Measurements from ENCODE around the gene IL18R1. TPM values are rescaled to one million over a fixed set of nuclear protein-coding genes. Genes with fewer than 3 reads are reported as not detected.

The IL18R1 gene
- total and polyA plus RNA-seq, 2 experiments from 2014 or later = 1.5 to 2.1 TPM

DNA sequence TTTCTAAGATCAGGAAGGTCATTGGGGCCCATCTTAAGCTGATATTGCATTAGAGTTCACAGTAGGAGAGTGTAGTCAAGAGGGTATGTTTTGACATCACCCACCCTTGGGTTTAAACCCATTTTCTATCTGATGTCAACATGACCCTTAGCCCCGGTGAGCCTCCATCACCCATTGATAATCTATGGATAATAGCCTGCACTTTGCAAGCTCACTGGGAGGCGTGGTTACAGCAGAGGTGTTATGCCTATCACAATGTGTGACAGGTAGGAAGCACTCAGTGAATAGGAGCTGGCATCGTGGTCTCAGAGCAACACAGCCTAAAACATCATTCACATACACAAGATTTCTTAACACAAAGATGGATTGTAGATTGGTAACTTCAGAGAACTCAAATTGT, 88.6 kb downstream of the IL18R1 start:
- 66 to 77% methylated on average over 3 of the region's 3 CpGs for WGBS, 2 experiments (ENCODE audit: low coverage in 1 of 2, low lambda C conversion rate in 2 of 2, missing lambda C conversion rate in 2 of 2)

DNA sequence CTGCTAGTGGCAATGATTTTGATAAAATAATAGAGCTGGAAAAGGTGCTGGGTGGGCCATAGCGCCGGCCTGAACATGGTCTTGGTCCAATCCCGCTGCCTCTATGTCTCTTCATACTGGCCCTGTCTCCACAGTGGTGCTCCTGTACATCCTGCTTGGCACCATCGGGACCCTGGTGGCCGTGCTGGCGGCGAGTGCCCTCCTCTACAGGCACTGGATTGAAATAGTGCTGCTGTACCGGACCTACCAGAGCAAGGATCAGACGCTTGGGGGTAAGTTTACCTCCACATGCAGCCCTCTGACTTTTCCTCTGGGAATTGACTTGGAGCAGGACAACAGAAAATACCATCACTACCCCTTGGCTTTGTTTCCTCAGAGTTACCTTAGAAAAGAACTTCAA, 91.3 kb downstream of the IL18R1 start:
- Histone ChIP-seq H3K79me2 (ENCODE audit: insufficient read depth) (no peaks in the 10 kb centered on the region), H3K4me2 (ENCODE audit: unreplicated experiment) (no peak overlapping the region), H3K4me3 (no peak overlapping the region), H3K27ac (no peak overlapping the region), H2AFZ (no peak overlapping the region), H3K4me1 (ENCODE audit: insufficient read depth) (no peaks in the 10 kb centered on the region), H3K9me3 (ENCODE audit: low read depth) (no peaks in the 10 kb centered on the region), H3K9ac (no peak overlapping the region), H3K27me3 (replicated peaks; ENCODE audit: insufficient read depth) (no peaks in the 10 kb centered on the region; the same call in 1 of the 2 replicates), H3K9me2 (ENCODE audit: insufficient read depth) (no peaks in the 10 kb centered on the region), H3F3A (ENCODE audit: insufficient read depth) (no peaks in the 10 kb centered on the region), H3K36me3 (ENCODE audit: low read depth) (no peaks in the 10 kb centered on the region), H4K20me1 (ENCODE audit: insufficient read depth) (no peaks in the 10 kb centered on the region)
- in situ Hi-C loops (cut with MboI) = loop anchor here (10.0 to 25.0 kb wide), 3 partner anchors 192 to 535 kb away; no protein-coding TSS in a partner anchor
- WGBS, 2 experiments (ENCODE audit: low coverage in 1 of 2, low lambda C conversion rate in 2 of 2, missing lambda C conversion rate in 2 of 2) = 93 to 94% methylated on average over 9 of the region's 9 CpGs
- DNase-seq = no peak
- TF ChIP-seq EZH2 (IDR thresholded peaks at IDR 0.05; ENCODE audit: insufficient read depth, poor library complexity, severe bottlenecking) (no peak), EZH2phosphoT487 (IDR thresholded peaks at IDR 0.05; ENCODE audit: insufficient read depth, low read depth) (no peak)

More for the DNA sequence above, 88.6 kb downstream of the IL18R1 start:
- Histone ChIP-seq H3K27me3 (replicated peaks; ENCODE audit: insufficient read depth) (no peaks in the 10 kb centered on the region), H3K4me2 (ENCODE audit: unreplicated experiment) (no peak overlapping the region), H3K9ac (no peak overlapping the region), H3K4me3 (no peak overlapping the region), H3K9me2 (ENCODE audit: insufficient read depth) (no peaks in the 10 kb centered on the region), H3K27ac (no peak overlapping the region), H3F3A (ENCODE audit: insufficient read depth) (no peaks in the 10 kb centered on the region), H2AFZ (no peak overlapping the region), H3K9me3 (ENCODE audit: low read depth) (no peaks in the 10 kb centered on the region), H3K4me1 (ENCODE audit: insufficient read depth) (no peaks in the 10 kb centered on the region), H4K20me1 (ENCODE audit: insufficient read depth) (no peaks in the 10 kb centered on the region), H3K79me2 (ENCODE audit: insufficient read depth) (no peaks in the 10 kb centered on the region), H3K36me3 (ENCODE audit: low read depth) (no peaks in the 10 kb centered on the region)
- TF ChIP-seq EZH2 (IDR thresholded peaks at IDR 0.05; ENCODE audit: insufficient read depth, poor library complexity, severe bottlenecking) (no peak), EZH2phosphoT487 (IDR thresholded peaks at IDR 0.05; ENCODE audit: insufficient read depth, low read depth) (no peak)
- in situ Hi-C loops (cut with MboI) = loop anchor here (10.0 to 25.0 kb wide), 3 partner anchors 189 to 532 kb away; no protein-coding TSS in a partner anchor
- no peak for DNase-seq

Small RNA genes within 50 kb of the gene (microRNA-seq; reads per million reads assigned to microRNA genes)
- not detected for gene MIR4772 (ENCODE audit: borderline number of aligned reads)

Small RNA genes within 50 kb of the gene (small RNA-seq; reads per million reads assigned to genes)
- gene MIR4772 (ENCODE audit: low read depth, low replicate concordance) = not detected

Other genes with a start within 250 kb of the IL18R1 start
- gene IL1R1, start 213.1 kb upstream of the IL18R1 start, total RNA-seq (2014; rRNA removed; shearing (Covaris generic)) = 87.9 and 93.5 TPM in 2 replicates
- gene IL1R1, start 213.1 kb upstream of the IL18R1 start, polyA plus RNA-seq (2016; fragmentation: Nextera tagmentation; extraction: Ambion mirVana) = 75.4 and 78.5 TPM in 2 replicates
- gene IL1RL2, start 168.8 kb upstream of the IL18R1 start, total RNA-seq (2014; rRNA removed; shearing (Covaris generic)) = 2.3 and 2.9 TPM in 2 replicates
- gene IL1RL2, start 168.8 kb upstream of the IL18R1 start, polyA plus RNA-seq (2016; fragmentation: Nextera tagmentation; extraction: Ambion mirVana) = 1.2 and 2.0 TPM in 2 replicates
- not detected in 2 replicates for gene IL1RL1, start 44.2 kb upstream of the IL18R1 start, total RNA-seq (2014; rRNA removed; shearing (Covaris generic))
- 0.13 and 0.35 TPM in 2 replicates for gene IL1RL1, start 44.2 kb upstream of the IL18R1 start, polyA plus RNA-seq (2016; fragmentation: Nextera tagmentation; extraction: Ambion mirVana)
- not detected in 2 replicates for gene IL18RAP, start 67.4 kb downstream of the IL18R1 start, total RNA-seq (2014; rRNA removed; shearing (Covaris generic))
- 0.11 TPM in 1 of 2 replicates, not detected in the other for gene IL18RAP, start 67.4 kb downstream of the IL18R1 start, polyA plus RNA-seq (2016; fragmentation: Nextera tagmentation; extraction: Ambion mirVana)
- gene SLC9A4, start 117.4 kb downstream of the IL18R1 start, total RNA-seq (2014; rRNA removed; shearing (Covaris generic)) = not detected in 2 replicates
- gene SLC9A4, start 117.4 kb downstream of the IL18R1 start, polyA plus RNA-seq (2016; fragmentation: Nextera tagmentation; extraction: Ambion mirVana) = not detected in 2 replicates